ENCODE measurements around the gene SLC35A5. TPM values are rescaled to one million over a fixed set of nuclear protein-coding genes. Genes with fewer than 3 reads are reported as not detected.

Gene SLC35A5
- total RNA-seq, 1 donor from 2014 or later = 26.0 TPM

GRCh38 chr3:112623213-112623612 lies 61.4 kb downstream of the SLC35A5 start:
- DNase-seq (ENCODE audit: low spot score) = no peak

- no peak for DNase-seq (ENCODE audit: low spot score)
Observed at GRCh38 chr3:112623717-112624116, 61.9 kb downstream of the SLC35A5 start.

- no peak for DNase-seq (ENCODE audit: low spot score)
Observed at GRCh38 chr3:112627419-112627818, 65.6 kb downstream of the SLC35A5 start.

DNA sequence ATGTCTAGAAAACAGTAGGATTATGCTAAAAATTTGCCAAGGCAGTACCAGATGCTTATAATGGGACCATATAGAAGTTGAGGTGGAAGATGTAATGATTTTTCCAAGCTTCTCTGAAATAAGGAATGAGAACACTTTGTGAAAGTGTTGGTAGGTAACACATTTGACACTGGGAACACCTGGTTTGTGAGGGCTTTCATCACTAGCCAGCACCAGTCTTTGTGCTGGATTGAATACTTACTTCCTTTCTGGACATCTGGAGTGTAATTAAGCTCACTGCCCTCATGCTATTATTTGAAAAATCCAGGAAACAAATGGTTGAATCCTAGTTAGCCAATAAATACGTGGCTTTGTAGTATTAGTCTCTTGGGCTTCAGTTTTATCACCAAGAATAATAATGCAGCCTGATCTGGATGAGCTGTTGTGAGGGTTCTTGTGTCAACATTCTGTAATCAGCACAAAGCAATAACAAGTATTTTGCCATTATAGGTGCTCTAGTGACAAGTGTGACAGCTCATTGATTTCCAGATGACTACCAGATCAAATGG lies 66.1 kb downstream of the SLC35A5 start:
- no peak for DNase-seq (ENCODE audit: low spot score)

GRCh38 chr3:112629425-112629824 lies 67.6 kb downstream of the SLC35A5 start:
- DNase-seq (ENCODE audit: low spot score) = peak; percentile 96

DNA sequence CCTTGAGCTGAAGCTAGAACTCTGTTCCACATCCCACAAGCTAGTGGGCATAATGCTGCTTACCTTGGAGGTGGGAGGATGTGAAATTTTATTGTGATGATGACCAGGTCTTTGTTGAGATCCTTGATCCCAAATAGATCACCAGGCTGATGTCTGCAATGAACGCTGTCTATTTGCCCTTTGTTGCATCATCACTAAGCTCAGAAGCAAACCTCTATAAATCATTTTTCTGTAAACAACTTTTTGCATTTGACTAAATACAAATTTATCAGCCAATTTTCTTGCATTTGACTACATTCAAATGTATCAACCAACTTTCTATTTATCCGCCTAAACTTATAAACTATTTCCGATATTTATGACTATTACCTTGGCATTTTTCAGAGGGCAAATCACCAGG lies 69.4 kb downstream of the SLC35A5 start:
- DNase-seq (ENCODE audit: low spot score) = no peak

GRCh38 chr3:112632596-112632995 lies 70.8 kb downstream of the SLC35A5 start:
- no peak for DNase-seq (ENCODE audit: low spot score)

GRCh38 chr3:112633191-112633590 lies 71.3 kb downstream of the SLC35A5 start:
- DNase-seq (ENCODE audit: low spot score) = no peak

DNA sequence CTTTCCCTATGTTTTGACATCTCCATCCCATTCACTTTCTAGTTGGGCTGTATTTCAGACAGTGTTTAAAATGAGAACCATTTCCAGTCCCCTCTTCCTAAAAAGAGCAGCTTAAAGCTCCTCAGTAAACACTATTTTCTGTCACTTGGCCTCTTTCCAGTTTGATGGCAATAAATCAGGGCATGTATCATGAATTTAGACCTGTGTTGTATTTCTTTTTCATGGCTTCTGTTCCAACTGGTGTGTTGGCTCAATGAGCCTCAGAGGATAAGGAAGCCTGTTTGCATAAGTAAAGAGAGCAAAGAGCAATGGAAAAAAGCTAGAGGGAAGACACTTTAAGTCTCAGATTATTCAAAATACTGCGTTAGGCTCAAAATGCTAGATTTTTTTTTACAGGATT lies 71.9 kb downstream of the SLC35A5 start:
- DNase-seq (ENCODE audit: low spot score) = peak; percentile 90

DNA sequence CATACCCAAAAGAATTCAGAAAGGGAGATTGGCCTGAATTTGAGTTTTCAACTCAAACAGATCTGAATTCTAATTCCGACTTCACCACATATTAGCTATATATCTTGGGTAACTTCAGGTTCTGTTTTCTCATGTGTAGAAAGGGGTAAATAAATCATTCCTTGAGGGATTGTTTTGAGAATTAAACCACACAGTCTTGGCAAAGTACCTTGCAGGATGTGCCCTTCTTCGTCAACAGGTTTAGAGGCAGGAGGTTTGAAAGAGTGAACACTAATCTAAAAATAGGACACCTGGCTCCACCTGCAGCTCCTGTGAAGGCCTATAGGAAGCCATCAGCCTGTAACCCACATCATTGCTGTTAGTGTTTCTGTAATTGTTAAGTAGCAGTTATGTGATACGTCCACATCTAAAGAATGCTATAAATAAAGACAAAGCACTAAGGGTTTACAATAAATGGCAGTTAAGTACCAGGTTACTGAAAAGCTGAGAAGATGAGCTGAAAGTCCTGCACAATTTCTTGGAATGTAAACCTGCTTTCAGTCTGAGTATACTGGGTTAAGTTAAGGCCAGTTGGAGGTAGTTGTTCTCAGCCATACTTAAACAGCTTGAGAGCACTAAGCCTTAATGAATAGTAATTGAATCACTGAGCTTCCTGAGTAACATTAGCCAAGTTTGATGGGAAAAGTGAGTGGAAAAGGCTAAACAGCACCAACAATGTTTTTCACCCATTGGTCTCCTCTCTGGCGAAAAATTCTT lies 73.1 kb downstream of the SLC35A5 start:
- DNase-seq (ENCODE audit: low spot score) = peak; percentile 38

Other genes starting within 250 kb of the SLC35A5 start
- 13.2 TPM for gene CD200, start 228.9 kb upstream of the SLC35A5 start, total RNA-seq (ENCODE audit: insufficient read depth, low replicate concordance)
- 2.2 TPM for gene BTLA, start 62.6 kb upstream of the SLC35A5 start, total RNA-seq (ENCODE audit: insufficient read depth, low replicate concordance)
- 41.9 TPM for gene ATG3, start 83 bp upstream of the SLC35A5 start, total RNA-seq (ENCODE audit: insufficient read depth, low replicate concordance)
- gene CCDC80, start 79.1 kb downstream of the SLC35A5 start, total RNA-seq (ENCODE audit: insufficient read depth, low replicate concordance) = 102 TPM

Measured in umbilical cord (tissue), 2 donors.